IPS-20b (cell line): Measurements from ENCODE around the gene HEPACAM.

ENCODE experiments used
- H3K27ac ChIP-seq: one replicate; pipeline ENCODE4 v1.5.1; 2013; ENCODE audit warnings: low read length
- H3K27me3 ChIP-seq: 2 replicates; pipeline ENCODE4 v1.6.1; 2013; ENCODE audit warnings: mild to moderate bottlenecking, low read length, inconsistent platforms; ENCODE audit not compliant: insufficient read depth
- H3K36me3 ChIP-seq: 2 replicates; pipeline ENCODE4 v1.6.1; 2013; ENCODE audit warnings: low read depth, mild to moderate bottlenecking, inconsistent platforms, low read length, moderate library complexity; ENCODE audit not compliant: insufficient read depth
- H3K4me1 ChIP-seq: 2 replicates; pipeline ENCODE4 v1.6.1; 2013; ENCODE audit warnings: mild to moderate bottlenecking, control low read depth, inconsistent platforms, low read length, moderate library complexity; ENCODE audit not compliant: insufficient read depth
- H3K4me3 ChIP-seq: 2 replicates; pipeline ENCODE4 v1.5.1; 2013; ENCODE audit warnings: mild to moderate bottlenecking, low read length, inconsistent platforms
- H3K9ac ChIP-seq: 2 replicates; pipeline ENCODE4 v1.6.1; 2013; ENCODE audit warnings: low read depth, mild to moderate bottlenecking, inconsistent platforms, low read length, moderate library complexity
- H3K9me3 ChIP-seq: 2 replicates; pipeline ENCODE4 v1.6.1; 2013; ENCODE audit warnings: mild to moderate bottlenecking, low read depth, low read length, inconsistent platforms; ENCODE audit not compliant: insufficient read depth

Gene HEPACAM

GRCh38 chr11:124955035-124955434, 19.2 kb upstream of the HEPACAM start:
- H3K36me3 ChIP-seq, result no peaks in the 10 kb centered on the region
- H3K4me1 ChIP-seq, result peaks cover 8% of the 10 kb centered on the region; the same call in 1 of the 2 replicates
- peak overlapping the region; percentile 76; the same call in 1 of the 2 replicates for H3K9ac ChIP-seq
- H3K27me3 ChIP-seq, result peaks cover 15% of the 10 kb centered on the region
- H3K27ac ChIP-seq, result no peak overlapping the region
- no peaks in the 10 kb centered on the region for H3K9me3 ChIP-seq
- H3K4me3 ChIP-seq, result peak overlapping the region; percentile 90

- peak overlapping the region; percentile 76; the same call in 1 of the 2 replicates for H3K9ac ChIP-seq
- peak overlapping the region; percentile 90 for H3K4me3 ChIP-seq
Measured at GRCh38 chr11:124954590-124954955, 18.7 kb upstream of the HEPACAM start.

GRCh38 chr11:124953753-124954589, 18.1 kb upstream of the HEPACAM start, which contains the start of gene CCDC15:
CCDC15 (plus strand) TSS chr11:124954202; CDS start chr11:124954733, 531 bp downstream.
- H3K4me3 ChIP-seq, result peak within 1 kb of the TSS; percentile 90
- H3K4me1 ChIP-seq, result peaks cover 8% of the 10 kb centered on the region; the same call in 1 of the 2 replicates
- peaks cover 15% of the 10 kb centered on the region for H3K27me3 ChIP-seq
- peak within 1 kb of the TSS; percentile 94; the same call in 1 of the 2 replicates for H3K9ac ChIP-seq
- H3K36me3 ChIP-seq, result no peaks in the 10 kb centered on the region
- H3K27ac ChIP-seq, result peak within 1 kb of the TSS; percentile 46
- no peaks in the 10 kb centered on the region for H3K9me3 ChIP-seq

More at GRCh38 chr11:124954590-124954955, 18.7 kb upstream of the HEPACAM start:
- no peaks in the 10 kb centered on the region for H3K36me3 ChIP-seq
- H3K4me1 ChIP-seq, result peaks cover 8% of the 10 kb centered on the region; the same call in 1 of the 2 replicates
- H3K27ac ChIP-seq, result no peak overlapping the region
- no peaks in the 10 kb centered on the region for H3K9me3 ChIP-seq
- peaks cover 15% of the 10 kb centered on the region for H3K27me3 ChIP-seq

GRCh38 chr11:124951341-124951740, 15.5 kb upstream of the HEPACAM start:
- H3K9me3 ChIP-seq, result no peaks in the 10 kb centered on the region
- H3K4me3 ChIP-seq, result no peak overlapping the region
- H3K9ac ChIP-seq, result no peak overlapping the region
- peaks cover 8% of the 10 kb centered on the region; the same call in 1 of the 2 replicates for H3K4me1 ChIP-seq
- H3K27me3 ChIP-seq, result peaks cover 15% of the 10 kb centered on the region
- H3K27ac ChIP-seq, result no peak overlapping the region
- no peaks in the 10 kb centered on the region for H3K36me3 ChIP-seq

GRCh38 chr11:124950601-124951330, 14.9 kb upstream of the HEPACAM start:
- peaks cover 15% of the 10 kb centered on the region for H3K27me3 ChIP-seq
- peaks cover 8% of the 10 kb centered on the region; the same call in 1 of the 2 replicates for H3K4me1 ChIP-seq
- no peak overlapping the region for H3K9ac ChIP-seq
- no peak overlapping the region for H3K27ac ChIP-seq
- no peaks in the 10 kb centered on the region for H3K36me3 ChIP-seq
- H3K4me3 ChIP-seq, result no peak overlapping the region
- no peaks in the 10 kb centered on the region for H3K9me3 ChIP-seq

GRCh38 chr11:124946735-124947141, 10.9 kb upstream of the HEPACAM start:
- Histone ChIP-seq H3K9ac (no peak overlapping the region), H3K27ac (no peak overlapping the region)

GRCh38 chr11:124945826-124946225, 10.0 kb upstream of the HEPACAM start:
- H3K9me3 ChIP-seq, result no peaks in the 10 kb centered on the region
- H3K36me3 ChIP-seq, result no peaks in the 10 kb centered on the region
- H3K27ac ChIP-seq, result no peak overlapping the region
- no peak overlapping the region for H3K4me3 ChIP-seq
- H3K27me3 ChIP-seq, result no peaks in the 10 kb centered on the region; the same call in 1 of the 2 replicates
- H3K4me1 ChIP-seq, result no peaks in the 10 kb centered on the region
- no peak overlapping the region for H3K9ac ChIP-seq

More at GRCh38 chr11:124946735-124947141, 10.9 kb upstream of the HEPACAM start:
- Histone ChIP-seq H3K4me1 (no peaks in the 10 kb centered on the region), H3K9me3 (no peaks in the 10 kb centered on the region), H3K27me3 (peaks cover 2% of the 10 kb centered on the region), H3K4me3 (no peak overlapping the region), H3K36me3 (no peaks in the 10 kb centered on the region)

GRCh38 chr11:124944565-124944964, 8.7 kb upstream of the HEPACAM start:
- Histone ChIP-seq H3K9ac (no peak overlapping the region), H3K4me3 (no peak overlapping the region), H3K4me1 (no peaks in the 10 kb centered on the region), H3K36me3 (no peaks in the 10 kb centered on the region), H3K9me3 (no peaks in the 10 kb centered on the region), H3K27me3 (no peaks in the 10 kb centered on the region; the same call in 1 of the 2 replicates), H3K27ac (no peak overlapping the region)

GRCh38 chr11:124943741-124944140, 7.9 kb upstream of the HEPACAM start:
- H3K9ac ChIP-seq, result no peak overlapping the region
- H3K36me3 ChIP-seq, result no peaks in the 10 kb centered on the region
- H3K9me3 ChIP-seq, result no peaks in the 10 kb centered on the region
- H3K27ac ChIP-seq, result no peak overlapping the region
- no peak overlapping the region for H3K4me3 ChIP-seq
- no peaks in the 10 kb centered on the region for H3K4me1 ChIP-seq
- no peaks in the 10 kb centered on the region; the same call in 1 of the 2 replicates for H3K27me3 ChIP-seq

- Histone ChIP-seq H3K9me3 (no peaks in the 10 kb centered on the region), H3K9ac (no peak overlapping the region), H3K27me3 (no peaks in the 10 kb centered on the region; the same call in 1 of the 2 replicates), H3K27ac (no peak overlapping the region), H3K4me3 (no peak overlapping the region), H3K36me3 (no peaks in the 10 kb centered on the region), H3K4me1 (no peaks in the 10 kb centered on the region)
Measured at GRCh38 chr11:124943254-124943616, 7.4 kb upstream of the HEPACAM start.

- Histone ChIP-seq H3K27me3 (no peaks in the 10 kb centered on the region; the same call in 1 of the 2 replicates), H3K9me3 (no peaks in the 10 kb centered on the region), H3K4me1 (no peaks in the 10 kb centered on the region), H3K4me3 (no peak overlapping the region), H3K36me3 (no peaks in the 10 kb centered on the region), H3K27ac (no peak overlapping the region), H3K9ac (no peak overlapping the region)
Measured at GRCh38 chr11:124942466-124943253, 6.8 kb upstream of the HEPACAM start.
